Nephron progenitor cell (in vitro differentiated cells): ENCODE measurements around the gene ACTL8.

Experiments
- DNase-seq: peaks from one replicate; pipeline ENCODE4 v3.0.0; 2021
- H3K27ac Mint-ChIP-seq: 2 replicates; pipeline ENCODE4 v1.8.0; 2021; ENCODE audit warnings: mild to moderate bottlenecking, moderate library complexity, mixed read lengths
- H3K27me3 Mint-ChIP-seq: 2 replicates; pipeline ENCODE4 v1.8.0; 2021; ENCODE audit warnings: mild to moderate bottlenecking, low read depth, mixed read lengths; ENCODE audit not compliant: poor library complexity
- H3K36me3 Mint-ChIP-seq: 2 replicates; pipeline ENCODE4 v1.8.0; 2021; ENCODE audit warnings: low read depth, mixed read lengths
- H3K4me1 Mint-ChIP-seq: 2 replicates; pipeline ENCODE4 v1.8.0; 2021; ENCODE audit warnings: mixed read lengths
- H3K4me3 Mint-ChIP-seq: 2 replicates; pipeline ENCODE4 v1.8.0; 2021; ENCODE audit warnings: mild to moderate bottlenecking, moderate library complexity, mixed read lengths
- H3K9me3 Mint-ChIP-seq: 2 replicates; pipeline ENCODE4 v1.8.0; 2021; ENCODE audit warnings: mild to moderate bottlenecking, moderate library complexity, mixed read lengths
- TF ChIP-seq, protein P1 (sequence below): fragments of 200-600 bp; sonication (generic); IDR thresholded peaks from 2 replicates; pipeline ENCODE4 v1.5.0; 2021; ENCODE audit warnings: antibody characterized with exemption

Gene ACTL8

DNA sequence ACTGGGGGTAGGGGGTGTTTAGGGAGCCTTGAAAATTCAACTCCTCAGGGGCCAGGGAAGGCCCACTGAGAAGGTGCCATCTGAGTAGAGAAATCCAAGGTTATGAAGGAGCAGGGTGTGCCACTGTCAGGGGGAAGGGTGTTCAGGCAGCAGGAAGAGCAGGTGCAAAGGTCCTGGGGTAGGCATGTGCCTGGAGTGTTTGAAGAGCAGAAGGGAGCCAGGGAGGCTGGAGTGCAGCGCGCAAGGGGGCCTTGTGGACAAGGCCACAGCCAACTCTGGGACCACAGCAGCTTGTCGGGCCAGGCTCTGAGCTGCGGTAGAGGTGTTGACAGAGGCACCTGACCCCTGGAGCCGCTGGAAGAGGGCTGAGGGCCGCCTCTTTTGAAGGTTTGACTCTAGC is 19.3 kb downstream of the ACTL8 start:
- peaks cover 17% of the 10 kb centered on the region for H3K4me1 Mint-ChIP-seq
- no peak overlapping the region for H3K4me3 Mint-ChIP-seq
- H3K36me3 Mint-ChIP-seq, result no peaks in the 10 kb centered on the region
- DNase-seq, result no peak
- H3K27me3 Mint-ChIP-seq, result peaks cover 3% of the 10 kb centered on the region
- H3K9me3 Mint-ChIP-seq, result no peaks in the 10 kb centered on the region
- TF ChIP-seq, protein P1, sequence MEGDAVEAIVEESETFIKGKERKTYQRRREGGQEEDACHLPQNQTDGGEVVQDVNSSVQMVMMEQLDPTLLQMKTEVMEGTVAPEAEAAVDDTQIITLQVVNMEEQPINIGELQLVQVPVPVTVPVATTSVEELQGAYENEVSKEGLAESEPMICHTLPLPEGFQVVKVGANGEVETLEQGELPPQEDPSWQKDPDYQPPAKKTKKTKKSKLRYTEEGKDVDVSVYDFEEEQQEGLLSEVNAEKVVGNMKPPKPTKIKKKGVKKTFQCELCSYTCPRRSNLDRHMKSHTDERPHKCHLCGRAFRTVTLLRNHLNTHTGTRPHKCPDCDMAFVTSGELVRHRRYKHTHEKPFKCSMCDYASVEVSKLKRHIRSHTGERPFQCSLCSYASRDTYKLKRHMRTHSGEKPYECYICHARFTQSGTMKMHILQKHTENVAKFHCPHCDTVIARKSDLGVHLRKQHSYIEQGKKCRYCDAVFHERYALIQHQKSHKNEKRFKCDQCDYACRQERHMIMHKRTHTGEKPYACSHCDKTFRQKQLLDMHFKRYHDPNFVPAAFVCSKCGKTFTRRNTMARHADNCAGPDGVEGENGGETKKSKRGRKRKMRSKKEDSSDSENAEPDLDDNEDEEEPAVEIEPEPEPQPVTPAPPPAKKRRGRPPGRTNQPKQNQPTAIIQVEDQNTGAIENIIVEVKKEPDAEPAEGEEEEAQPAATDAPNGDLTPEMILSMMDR, result no peak
- H3K27ac Mint-ChIP-seq, result no peak overlapping the region

DNA sequence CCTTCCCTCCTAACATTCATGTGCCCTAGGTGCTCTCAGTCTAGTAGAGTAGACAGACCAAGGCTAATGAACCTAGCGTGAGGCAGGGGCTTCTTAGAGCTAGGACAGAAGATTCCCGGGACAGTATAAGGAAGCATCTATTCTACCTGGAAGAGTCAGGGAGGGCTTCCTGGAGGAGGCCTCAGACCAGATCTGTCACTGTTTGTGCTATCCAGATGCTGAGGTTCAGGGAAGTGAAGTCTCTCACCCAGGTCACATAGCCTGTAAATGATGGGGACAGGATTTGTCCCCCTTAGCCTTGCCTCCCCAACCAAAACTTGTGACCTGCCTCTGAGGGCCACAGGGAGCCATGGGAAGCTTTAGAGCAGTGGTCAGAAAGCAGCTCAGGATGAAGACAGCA is 20.7 kb downstream of the ACTL8 start:
- TF ChIP-seq, protein P1, result no peak
- Mint-ChIP-seq H3K4me3 (no peak overlapping the region), H3K27ac (no peak overlapping the region)

DNA sequence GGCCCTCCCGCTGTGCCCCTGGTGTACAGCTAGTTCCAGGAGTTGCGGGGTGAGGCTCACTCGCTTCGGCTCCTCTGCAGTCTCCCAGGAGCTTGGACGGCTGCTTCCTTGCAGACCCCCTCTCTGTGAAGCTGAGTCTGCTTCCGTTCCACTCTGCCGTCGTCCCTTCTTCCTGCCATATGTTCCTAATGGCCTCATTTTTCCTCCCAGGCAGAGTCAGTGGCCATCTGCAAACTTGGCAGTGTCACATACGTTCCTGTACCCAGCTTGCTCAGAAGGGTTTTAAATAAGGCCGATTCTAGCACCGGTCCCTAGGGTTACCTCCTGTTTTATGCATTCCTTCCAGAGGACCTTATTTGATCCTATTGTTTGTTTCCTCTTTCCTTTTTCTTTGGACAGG is 21.3 kb downstream of the ACTL8 start:
- Mint-ChIP-seq H3K36me3 (no peaks in the 10 kb centered on the region), H3K9me3 (no peaks in the 10 kb centered on the region), H3K4me1 (peaks cover 17% of the 10 kb centered on the region), H3K4me3 (no peak overlapping the region), H3K27ac (no peak overlapping the region), H3K27me3 (peaks cover 3% of the 10 kb centered on the region)
- no peak for DNase-seq
- TF ChIP-seq, protein P1, result no peak

More for the DNA sequence above, 20.7 kb downstream of the ACTL8 start:
- H3K36me3 Mint-ChIP-seq, result no peaks in the 10 kb centered on the region
- peaks cover 3% of the 10 kb centered on the region for H3K27me3 Mint-ChIP-seq
- no peak for DNase-seq
- H3K9me3 Mint-ChIP-seq, result no peaks in the 10 kb centered on the region
- peaks cover 17% of the 10 kb centered on the region for H3K4me1 Mint-ChIP-seq

DNA sequence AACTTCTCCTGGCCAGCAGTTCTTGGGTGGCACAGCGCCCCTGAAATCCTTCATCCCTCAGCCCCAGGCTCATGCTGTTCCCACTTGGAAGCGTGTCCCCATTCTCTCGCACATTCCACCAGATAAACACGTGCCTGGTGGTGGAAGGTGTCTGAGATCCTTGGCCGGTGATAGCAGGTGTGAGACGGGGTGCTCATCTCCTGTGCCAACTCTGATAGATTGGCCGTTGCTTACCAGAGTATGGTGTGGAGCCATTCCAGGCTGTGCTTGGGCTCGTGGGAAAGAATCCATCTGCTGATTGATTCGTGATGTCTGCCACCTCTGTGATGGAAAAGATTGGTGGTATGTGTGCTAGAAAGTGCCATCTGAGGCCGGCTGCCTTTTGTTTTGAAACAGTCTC is 22.2 kb downstream of the ACTL8 start:
- Mint-ChIP-seq H3K4me1 (peaks cover 14% of the 10 kb centered on the region), H3K27ac (no peak overlapping the region), H3K4me3 (no peak overlapping the region), H3K9me3 (no peaks in the 10 kb centered on the region), H3K27me3 (peaks cover 3% of the 10 kb centered on the region), H3K36me3 (no peaks in the 10 kb centered on the region)
- no peak for DNase-seq
- TF ChIP-seq, protein P1, result no peak

DNA sequence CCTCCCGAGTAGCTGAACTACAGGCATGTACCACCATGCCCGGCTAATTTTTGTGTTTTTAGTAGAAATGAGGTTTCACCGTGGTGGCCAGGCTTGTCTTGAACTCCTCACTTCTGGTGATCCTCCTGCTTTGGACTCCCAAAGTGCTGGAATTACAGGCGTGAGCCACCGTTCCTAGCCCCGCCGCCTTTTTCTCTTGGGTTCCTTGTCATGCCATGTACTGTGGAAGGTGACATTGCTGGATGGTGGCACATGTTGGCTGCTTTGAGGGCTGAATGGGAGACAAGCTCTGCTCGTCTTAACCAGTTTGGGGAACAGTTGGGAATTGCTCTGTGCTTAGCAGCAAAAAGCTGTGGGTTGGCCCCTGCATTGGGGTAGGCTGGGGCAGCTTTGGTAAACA is 22.7 kb downstream of the ACTL8 start:
- Mint-ChIP-seq H3K9me3 (no peaks in the 10 kb centered on the region), H3K27ac (no peak overlapping the region), H3K4me1 (peaks cover 12% of the 10 kb centered on the region), H3K4me3 (no peak overlapping the region), H3K27me3 (peaks cover 3% of the 10 kb centered on the region), H3K36me3 (no peaks in the 10 kb centered on the region)
- TF ChIP-seq, protein P1, result no peak
- DNase-seq, result no peak

DNA sequence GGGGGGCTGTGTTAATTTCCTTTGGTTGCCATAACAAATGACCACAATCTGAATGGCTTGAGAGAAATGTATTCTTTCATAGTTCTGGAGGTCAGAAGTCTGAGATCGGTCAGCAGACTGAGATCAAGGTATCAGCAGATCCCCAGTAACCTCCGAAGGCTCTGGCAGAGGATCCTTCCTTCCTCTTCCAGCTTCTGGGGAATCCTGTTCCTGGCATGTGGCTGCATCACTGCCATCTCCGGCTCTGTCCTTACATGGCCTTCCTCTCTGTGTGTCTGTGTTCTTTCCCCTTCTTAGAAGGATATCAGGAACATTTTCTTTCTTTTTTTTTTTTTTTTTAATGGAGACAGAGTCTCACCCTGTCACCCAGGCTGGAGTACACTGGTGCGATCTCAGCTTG is 25.8 kb downstream of the ACTL8 start:
- Mint-ChIP-seq H3K27ac (no peak overlapping the region), H3K4me1 (no peaks in the 10 kb centered on the region), H3K36me3 (no peaks in the 10 kb centered on the region), H3K27me3 (peaks cover 11% of the 10 kb centered on the region), H3K4me3 (no peak overlapping the region), H3K9me3 (peaks cover 4% of the 10 kb centered on the region)
- no peak for DNase-seq
- TF ChIP-seq, protein P1, result no peak
